ACC112 (cell line): ENCODE results near the gene ALPP.
"Not testable (repeated sequence)": the region's sequence is repeated elsewhere in the genome, so short reads cannot be mapped to it uniquely, and the experiment has no call there.

Experiments used
- H2AFZ ChIP-seq: fragments of 200-600 bp; sonication (generic); one replicate; pipeline ENCODE4 v1.6.0; 2017; ENCODE audit warnings: antibody characterized with exemption, low read length; ENCODE audit not compliant: unreplicated experiment
- H3K27ac ChIP-seq: fragments of 200-600 bp; sonication (generic); 2 replicates; pipeline ENCODE4 v1.5.1; 2014; ENCODE audit warnings: low read depth, mild to moderate bottlenecking, antibody characterized with exemption, low read length, moderate library complexity
- H3K27me3 ChIP-seq: fragments of 200-600 bp; sonication (generic); 2 replicates; pipeline ENCODE4 v1.6.1; 2014; ENCODE audit warnings: mild to moderate bottlenecking, antibody characterized with exemption, low read length, moderate library complexity, mixed read lengths; ENCODE audit not compliant: insufficient read depth
- H3K36me3 ChIP-seq: fragments of 200-600 bp; sonication (generic); 2 replicates; pipeline ENCODE4 v1.6.1; 2016; ENCODE audit warnings: mild to moderate bottlenecking, antibody characterized with exemption, low read length, moderate library complexity, mixed read lengths; ENCODE audit not compliant: insufficient read depth
- H3K4me1 ChIP-seq: fragments of 200-600 bp; sonication (generic); one replicate; pipeline ENCODE4 v1.6.1; 2016; ENCODE audit warnings: low read length, mixed read lengths; ENCODE audit not compliant: insufficient read depth, unreplicated experiment, control insufficient read depth
- H3K4me3 ChIP-seq: fragments of 200-600 bp; sonication (generic); 2 replicates; pipeline ENCODE4 v1.5.1; 2014; ENCODE audit warnings: mild to moderate bottlenecking, low read depth, low read length
- H3K79me2 ChIP-seq: fragments of 200-600 bp; sonication (generic); one replicate; pipeline ENCODE4 v1.6.0; 2016; ENCODE audit warnings: low read length; ENCODE audit not compliant: control insufficient read depth, unreplicated experiment, insufficient read depth

Gene ALPP

DNA sequence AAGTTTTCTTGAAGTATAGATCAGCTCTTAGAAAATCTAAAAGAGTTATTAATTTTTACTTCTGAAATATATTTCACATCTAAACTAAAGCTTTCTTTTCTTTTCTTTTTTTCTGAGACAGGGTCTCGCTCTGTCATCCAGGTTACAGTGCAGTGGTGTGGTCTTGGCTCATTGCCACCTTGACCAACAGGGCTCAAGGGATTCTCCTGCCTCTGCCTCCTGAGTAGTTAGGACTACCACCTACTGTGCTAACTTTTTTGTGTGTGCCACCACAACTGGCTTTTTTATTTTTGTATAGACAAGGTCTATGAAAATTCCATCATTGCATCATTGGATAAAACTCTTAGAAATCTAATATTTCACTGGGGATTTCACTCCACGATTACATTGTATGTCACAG lies 18.1 kb downstream of the ALPP start:
- H3K4me3 ChIP-seq = no peak overlapping the region
- H2AFZ ChIP-seq = no peak overlapping the region
- H3K27ac ChIP-seq = no peak overlapping the region
- H3K36me3 ChIP-seq = no peaks in the 10 kb centered on the region
- no peaks in the 10 kb centered on the region for H3K4me1 ChIP-seq
- no peaks in the 10 kb centered on the region for H3K79me2 ChIP-seq
- H3K27me3 ChIP-seq = peaks cover 32% of the 10 kb centered on the region

- H3K27me3 ChIP-seq = peaks cover 29% of the 10 kb centered on the region
- no peak overlapping the region for H2AFZ ChIP-seq
- H3K4me3 ChIP-seq = no peak overlapping the region
- no peaks in the 10 kb centered on the region for H3K79me2 ChIP-seq
- H3K36me3 ChIP-seq = no peaks in the 10 kb centered on the region
- H3K27ac ChIP-seq = no peak overlapping the region
- no peaks in the 10 kb centered on the region for H3K4me1 ChIP-seq
Measured at GRCh38 chr2:232398293-232399034, 19.9 kb downstream of the ALPP start.

- H3K4me3 ChIP-seq = no peak overlapping the region
- H3K27ac ChIP-seq = no peak overlapping the region
- H3K36me3 ChIP-seq = no peaks in the 10 kb centered on the region
- peaks cover 24% of the 10 kb centered on the region for H3K27me3 ChIP-seq
- no peak overlapping the region for H2AFZ ChIP-seq
- no peaks in the 10 kb centered on the region for H3K4me1 ChIP-seq
- no peaks in the 10 kb centered on the region for H3K79me2 ChIP-seq
Measured at GRCh38 chr2:232400256-232401015, 21.9 kb downstream of the ALPP start.

GRCh38 chr2:232402518-232402917 lies 24.0 kb downstream of the ALPP start:
- Histone ChIP-seq H3K36me3 (no peaks in the 10 kb centered on the region), H2AFZ (no peak overlapping the region), H3K4me1 (no peaks in the 10 kb centered on the region), H3K79me2 (no peaks in the 10 kb centered on the region), H3K27me3 (peaks cover 19% of the 10 kb centered on the region), H3K4me3 (no peak overlapping the region), H3K27ac (no peak overlapping the region)

- no peaks in the 10 kb centered on the region for H3K4me1 ChIP-seq
- no peak overlapping the region for H3K4me3 ChIP-seq
- H3K27me3 ChIP-seq = peaks cover 10% of the 10 kb centered on the region
- H3K79me2 ChIP-seq = no peaks in the 10 kb centered on the region
- H2AFZ ChIP-seq = no peak overlapping the region
- H3K36me3 ChIP-seq = no peaks in the 10 kb centered on the region
- no peak overlapping the region for H3K27ac ChIP-seq
Measured at GRCh38 chr2:232405943-232406510, 27.5 kb downstream of the ALPP start.

DNA sequence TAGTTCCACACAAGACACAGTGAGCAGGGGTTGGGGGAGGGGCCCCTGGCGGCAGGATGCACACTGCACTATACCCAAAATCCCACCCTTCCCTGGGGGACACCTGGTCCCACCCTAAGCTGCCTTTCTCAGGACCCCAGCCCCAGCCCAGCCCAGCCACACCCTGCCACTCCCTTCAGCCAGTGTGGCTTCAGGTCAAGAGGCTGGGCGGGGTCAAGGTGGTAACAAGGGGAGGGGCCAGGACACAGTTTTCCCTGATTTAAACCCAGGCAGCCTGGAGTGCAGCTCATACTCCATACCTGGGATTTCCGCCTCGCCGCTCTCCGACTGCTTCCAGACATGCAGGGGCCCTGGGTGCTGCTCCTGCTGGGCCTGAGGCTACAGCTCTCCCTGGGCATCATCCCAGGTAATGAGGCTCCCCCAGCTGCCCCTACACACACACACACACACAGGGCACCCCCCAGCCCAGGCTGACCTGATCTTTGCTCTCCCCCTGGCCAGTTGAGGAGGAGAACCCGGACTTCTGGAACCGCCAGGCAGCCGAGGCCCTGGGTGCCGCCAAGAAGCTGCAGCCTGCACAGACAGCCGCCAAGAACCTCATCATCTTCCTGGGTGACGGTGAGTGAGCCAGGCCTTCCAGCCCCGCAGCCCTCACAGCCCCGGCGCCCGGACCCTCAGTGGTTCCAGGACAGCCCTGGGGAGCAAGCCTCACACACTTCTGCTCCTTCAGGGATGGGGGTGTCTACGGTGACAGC lies 28.2 kb downstream of the ALPP start, which contains the start of gene ALPG:
Gene ALPG, plus strand, starts transcription at position 289 of the 755 bp plus-strand sequence. Its CDS starts 51 bp downstream, at position 340.
- H3K4me3 ChIP-seq = no peak within 1 kb of the TSS
- no peaks in the 10 kb centered on the region for H3K36me3 ChIP-seq
- no peak within 1 kb of the TSS for H2AFZ ChIP-seq
- H3K79me2 ChIP-seq = no peaks in the 10 kb centered on the region
- H3K4me1 ChIP-seq = no peaks in the 10 kb centered on the region
- H3K27ac ChIP-seq = no peak within 1 kb of the TSS
- H3K27me3 ChIP-seq = peaks cover 17% of the 10 kb centered on the region

GRCh38 chr2:232407428-232408150 lies 29.0 kb downstream of the ALPP start:
- not testable (repeated sequence) for H3K4me1 ChIP-seq, H3K36me3 ChIP-seq, H3K79me2 ChIP-seq, H3K27ac ChIP-seq, H3K4me3 ChIP-seq, H2AFZ ChIP-seq
- H3K27me3 ChIP-seq = peaks cover 25% of the 10 kb centered on the region

DNA sequence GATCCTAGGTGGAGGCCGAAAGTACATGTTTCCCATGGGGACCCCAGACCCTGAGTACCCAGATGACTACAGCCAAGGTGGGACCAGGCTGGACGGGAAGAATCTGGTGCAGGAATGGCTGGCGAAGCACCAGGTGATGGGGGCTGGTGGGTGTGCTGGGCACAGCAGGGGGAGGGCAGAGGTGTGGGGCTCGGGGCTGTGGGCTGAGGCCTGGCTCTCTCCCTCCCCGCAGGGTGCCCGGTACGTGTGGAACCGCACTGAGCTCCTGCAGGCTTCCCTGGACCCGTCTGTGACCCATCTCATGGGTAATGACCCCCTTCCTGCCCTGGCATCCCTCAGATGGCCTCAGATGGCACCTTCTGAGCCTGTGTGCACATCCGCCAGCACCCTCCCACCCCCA lies 29.7 kb downstream of the ALPP start:
- H3K27ac ChIP-seq, H3K79me2 ChIP-seq: not testable (repeated sequence)

DNA sequence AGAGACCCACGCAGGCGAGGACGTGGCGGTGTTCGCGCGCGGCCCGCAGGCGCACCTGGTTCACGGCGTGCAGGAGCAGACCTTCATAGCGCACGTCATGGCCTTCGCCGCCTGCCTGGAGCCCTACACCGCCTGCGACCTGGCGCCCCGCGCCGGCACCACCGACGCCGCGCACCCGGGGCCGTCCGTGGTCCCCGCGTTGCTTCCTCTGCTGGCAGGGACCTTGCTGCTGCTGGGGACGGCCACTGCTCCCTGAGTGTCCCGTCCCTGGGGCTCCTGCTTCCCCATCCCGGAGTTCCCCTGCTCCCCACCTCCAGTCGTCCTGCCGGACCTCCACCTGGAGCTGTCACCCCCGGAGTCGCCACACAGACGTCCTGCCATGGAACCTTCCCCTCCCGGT lies 31.1 kb downstream of the ALPP start:
- H2AFZ ChIP-seq, H3K4me1 ChIP-seq, H3K36me3 ChIP-seq, H3K79me2 ChIP-seq, H3K27ac ChIP-seq, H3K4me3 ChIP-seq: not testable (repeated sequence)
- H3K27me3 ChIP-seq = peaks cover 41% of the 10 kb centered on the region

More for the DNA sequence above, 29.7 kb downstream of the ALPP start:
- H3K4me3 ChIP-seq, H3K4me1 ChIP-seq, H2AFZ ChIP-seq, H3K36me3 ChIP-seq: not testable (repeated sequence)
- peaks cover 32% of the 10 kb centered on the region for H3K27me3 ChIP-seq
